Stimulated activated CD4-positive, alpha-beta T cell treated with anti-CD3 and anti-CD28 coated beads, Interleukin-1b, Interleukin-23, amount 100 ng/mL, for 48 hours (primary cell): ENCODE data around the gene MICU1.

Source experiments
- DNase-seq: peaks from one replicate; pipeline ENCODE4 v3.0.0-alpha.2; 2020

The MICU1 gene

GRCh38 chr10:72625276-72625607, 637 bp downstream of the MICU1 start:
- DNase-seq: no peak

- no peak for DNase-seq
These were observed 3.6 kb downstream of the MICU1 start for GRCh38 chr10:72622271-72622670.

- DNase-seq: no peak
These were observed 9.2 kb downstream of the MICU1 start for GRCh38 chr10:72616716-72617115.

GRCh38 chr10:72615970-72616369, 9.9 kb downstream of the MICU1 start:
- DNase-seq: no peak

GRCh38 chr10:72612203-72612826, 13.6 kb downstream of the MICU1 start:
- no peak for DNase-seq

GRCh38 chr10:72611783-72612182, 14.1 kb downstream of the MICU1 start:
- DNase-seq: no peak

GRCh38 chr10:72610466-72610865, 15.4 kb downstream of the MICU1 start:
- no peak for DNase-seq

GRCh38 chr10:72605122-72605521, 20.8 kb downstream of the MICU1 start:
- no peak for DNase-seq

GRCh38 chr10:72601144-72601543, 24.7 kb downstream of the MICU1 start:
- DNase-seq: no peak

- DNase-seq: no peak
These were observed 26.8 kb downstream of the MICU1 start for GRCh38 chr10:72598769-72599701.

- DNase-seq: no peak
These were observed 28.0 kb downstream of the MICU1 start for GRCh38 chr10:72597897-72598296.

GRCh38 chr10:72595436-72595835, 30.4 kb downstream of the MICU1 start:
- no peak for DNase-seq

- no peak for DNase-seq
These were observed 31.9 kb downstream of the MICU1 start for GRCh38 chr10:72593963-72594362.

GRCh38 chr10:72588266-72588665, 37.6 kb downstream of the MICU1 start:
- no peak for DNase-seq

GRCh38 chr10:72587568-72587967, 38.3 kb downstream of the MICU1 start:
- DNase-seq: no peak

- DNase-seq: no peak
These were observed 51.2 kb downstream of the MICU1 start for GRCh38 chr10:72574636-72575035.

GRCh38 chr10:72573079-72573478, 52.8 kb downstream of the MICU1 start:
- no peak for DNase-seq

GRCh38 chr10:72567889-72568640, 57.8 kb downstream of the MICU1 start:
- no peak for DNase-seq

GRCh38 chr10:72567421-72567820, 58.5 kb downstream of the MICU1 start:
- DNase-seq: no peak

GRCh38 chr10:72564596-72564995, 61.3 kb downstream of the MICU1 start:
- peak; percentile 50 for DNase-seq

GRCh38 chr10:72563327-72563932, 62.4 kb downstream of the MICU1 start:
- peak; percentile 25 for DNase-seq

- DNase-seq: no peak
These were observed 64.1 kb downstream of the MICU1 start for GRCh38 chr10:72561745-72562166.

- DNase-seq: no peak
These were observed 68.5 kb downstream of the MICU1 start for GRCh38 chr10:72557362-72557761.
